NCI-H2171 (cell line): Measurements from ENCODE around the gene POLE3.
"Not testable (repeated sequence)": the region's sequence is repeated elsewhere in the genome, so short reads cannot be mapped to it uniquely, and the experiment has no call there.

Experiments used
- DNase-seq: peaks from one replicate; lab custom pipeline; 2025; lab: John Stamatoyannopoulos, UW

POLE3 gene

GRCh38 chr9:113376634-113377567 is 33.6 kb downstream of the POLE3 start, which contains the start of gene HDHD3:
HDHD3 (minus strand) TSS chr9:113376986; CDS start chr9:113374354, 2,632 bp downstream.
- DNase-seq, result peak; percentile 79

DNA sequence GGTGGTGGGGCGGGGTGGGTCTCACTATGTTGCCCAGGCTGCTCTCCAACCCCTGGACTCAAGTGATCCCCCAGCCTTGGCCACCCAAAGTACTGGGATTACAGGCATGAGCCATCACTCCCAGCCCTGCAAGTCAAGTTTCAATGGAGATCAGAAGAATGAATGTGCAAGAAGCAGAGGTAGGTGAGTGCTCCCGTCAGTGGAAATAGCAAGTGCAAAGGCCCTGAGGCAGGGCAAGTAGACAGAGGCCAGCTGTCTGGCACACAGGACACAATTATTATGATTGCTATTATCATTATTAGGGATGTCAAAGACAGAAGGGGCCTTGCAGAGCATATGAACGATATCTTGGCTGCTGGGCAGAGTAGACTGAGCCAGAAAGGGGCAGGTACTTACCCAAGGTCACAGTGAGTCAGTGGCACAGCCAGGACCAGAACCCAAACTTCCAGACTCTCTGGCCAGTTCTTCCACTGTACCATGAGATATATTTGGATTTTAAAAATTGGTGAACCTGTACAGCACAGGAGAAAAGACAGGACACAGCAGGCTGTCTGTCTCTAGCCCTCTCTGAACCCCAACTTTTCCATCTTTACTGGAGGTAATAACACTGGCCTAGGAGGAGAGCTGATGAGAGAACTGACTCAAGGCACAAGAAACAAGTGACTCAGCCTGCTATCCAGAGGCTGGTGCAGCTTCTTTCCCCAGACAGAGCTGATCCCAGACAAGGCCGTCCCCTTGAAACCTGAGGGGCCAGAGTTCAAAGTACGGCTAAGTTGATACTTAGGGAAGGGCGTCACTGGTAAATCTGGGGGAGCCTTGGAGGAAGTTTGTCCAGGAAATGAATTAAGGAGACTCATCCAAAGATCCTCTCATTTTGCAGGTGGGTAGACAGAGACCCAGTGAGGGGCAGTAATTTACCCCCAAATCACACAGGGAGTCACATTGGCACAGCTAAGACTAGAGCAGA is 35.1 kb downstream of the POLE3 start:
- no peak for DNase-seq

DNA sequence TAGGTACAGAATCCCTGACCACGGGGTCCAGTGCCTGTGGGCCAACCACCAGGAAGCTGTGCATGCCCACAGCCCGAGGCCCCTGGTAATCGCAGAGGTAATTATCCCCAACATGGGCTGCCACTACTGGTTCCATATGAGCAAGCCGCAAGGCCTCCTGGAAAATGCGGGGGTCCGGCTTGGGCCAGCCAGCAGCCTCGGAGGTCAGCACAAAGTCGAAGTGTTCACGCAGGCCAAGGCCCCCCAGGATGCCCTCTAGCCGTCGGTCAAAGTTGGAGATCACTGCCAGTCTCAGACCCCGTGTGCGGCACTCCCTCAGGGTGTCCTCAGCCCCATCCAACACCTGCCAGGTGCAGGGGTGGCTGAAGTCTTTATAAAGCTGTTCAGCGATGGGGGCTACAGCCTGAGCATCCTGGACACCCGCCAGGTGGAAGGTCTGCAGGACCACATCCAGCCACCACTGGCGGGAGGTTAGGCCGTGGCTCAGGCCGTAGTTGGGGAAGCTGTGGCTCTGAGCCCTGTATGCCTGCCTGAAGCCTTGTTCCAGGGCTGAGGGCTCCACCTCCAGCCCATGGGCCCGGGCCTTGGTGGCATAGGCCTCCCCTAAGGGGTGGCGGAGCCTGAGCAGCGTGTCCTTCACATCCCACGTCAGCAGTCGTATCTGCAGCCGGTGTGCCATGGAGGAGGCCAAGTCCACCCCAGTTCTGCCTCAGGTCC is 36.6 kb downstream of the POLE3 start:
- no peak for DNase-seq

GRCh38 chr9:113373256-113373655 is 37.2 kb downstream of the POLE3 start:
- no peak for DNase-seq

DNA sequence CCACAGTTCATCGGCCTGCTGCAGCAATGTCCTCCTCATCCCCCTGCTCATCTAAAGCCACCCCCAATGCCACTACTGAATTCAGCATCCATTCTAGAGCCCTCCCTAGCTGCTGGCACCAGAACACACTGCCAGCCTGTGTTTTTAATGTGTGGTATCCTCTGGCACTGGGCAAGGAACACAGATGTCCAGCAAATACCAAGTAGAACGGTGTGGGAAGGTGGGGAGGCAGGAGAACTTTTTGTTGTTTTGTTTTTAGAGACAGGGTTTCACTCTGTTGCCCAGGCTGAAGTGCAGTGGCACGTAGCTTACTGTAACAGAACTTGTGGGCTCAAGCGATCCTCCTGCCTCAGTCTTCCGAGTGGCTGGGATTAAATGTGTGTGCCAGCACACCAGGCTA is 38.4 kb downstream of the POLE3 start:
- no peak for DNase-seq

- no peak for DNase-seq
Observed at GRCh38 chr9:113370806-113371325, 39.6 kb downstream of the POLE3 start.

DNA sequence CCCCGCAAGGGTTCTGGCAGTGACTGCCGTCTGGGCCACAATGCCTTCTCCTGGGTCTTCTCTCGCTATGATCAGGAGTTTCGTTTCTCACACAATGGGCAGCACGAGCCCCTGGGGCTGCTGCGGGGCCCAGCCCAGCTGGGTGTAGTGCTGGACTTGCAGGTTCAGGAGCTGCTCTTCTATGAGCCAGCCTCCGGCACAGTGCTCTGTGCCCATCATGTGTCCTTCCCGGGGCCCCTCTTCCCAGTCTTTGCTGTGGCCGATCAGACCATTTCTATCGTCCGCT is 40.7 kb downstream of the POLE3 start:
- DNase-seq, result no peak

- no peak for DNase-seq
Observed at GRCh38 chr9:113368982-113369854, 41.3 kb downstream of the POLE3 start.

DNA sequence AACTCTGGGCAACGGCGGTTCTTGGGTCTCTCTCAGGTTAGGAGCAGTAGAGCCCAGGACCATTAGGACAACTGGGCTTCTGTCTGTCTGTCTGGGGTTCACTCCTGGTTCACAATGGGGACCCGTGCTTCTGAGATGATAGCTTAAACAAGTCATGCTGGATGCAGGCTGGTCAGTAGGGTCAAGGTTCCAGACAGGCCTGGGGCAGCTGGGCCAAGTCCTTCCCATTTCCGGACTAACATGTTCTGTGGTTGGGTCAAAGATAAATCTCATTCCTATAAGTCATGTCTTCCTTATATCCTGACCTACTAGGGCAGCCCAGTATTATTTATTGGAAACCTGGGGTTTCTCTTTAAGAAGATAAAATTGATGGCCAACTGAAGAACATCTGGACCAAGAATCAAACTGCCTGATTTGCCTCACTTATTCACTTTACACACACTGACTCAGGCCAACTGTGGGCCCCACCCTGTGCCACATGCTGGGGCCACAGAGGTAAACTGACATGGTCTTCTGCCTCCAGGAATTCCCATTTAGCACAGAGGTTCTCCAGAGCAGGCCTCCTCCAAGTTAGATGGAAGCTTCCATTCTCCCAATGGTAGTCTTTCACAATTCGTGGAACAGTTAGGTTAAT is 42.0 kb downstream of the POLE3 start:
- DNase-seq, result no peak

DNA sequence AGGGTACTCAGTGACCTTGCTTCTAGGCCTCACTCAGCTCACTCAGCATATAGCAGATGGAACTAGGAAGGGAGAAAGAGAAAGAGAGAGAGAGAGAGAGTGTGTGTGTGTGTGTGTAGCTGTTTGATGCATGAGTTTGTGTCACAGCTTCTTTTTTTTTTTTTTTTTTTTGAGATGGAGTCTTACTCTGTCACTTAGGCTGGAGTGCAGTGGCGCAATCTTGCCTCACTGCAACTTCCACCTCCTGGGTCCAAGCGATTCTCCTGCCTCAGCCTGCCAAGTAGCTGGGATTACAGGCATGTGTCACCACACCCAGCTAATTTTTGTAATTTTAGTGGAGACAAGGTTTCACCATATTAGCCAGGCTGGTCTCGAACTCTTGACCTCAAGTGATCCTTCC is 44.8 kb downstream of the POLE3 start:
- not testable (repeated sequence) for DNase-seq

- no peak for DNase-seq
Observed at GRCh38 chr9:113364951-113365350, 45.5 kb downstream of the POLE3 start.

GRCh38 chr9:113363336-113363735 is 47.1 kb downstream of the POLE3 start:
- no peak for DNase-seq

DNA sequence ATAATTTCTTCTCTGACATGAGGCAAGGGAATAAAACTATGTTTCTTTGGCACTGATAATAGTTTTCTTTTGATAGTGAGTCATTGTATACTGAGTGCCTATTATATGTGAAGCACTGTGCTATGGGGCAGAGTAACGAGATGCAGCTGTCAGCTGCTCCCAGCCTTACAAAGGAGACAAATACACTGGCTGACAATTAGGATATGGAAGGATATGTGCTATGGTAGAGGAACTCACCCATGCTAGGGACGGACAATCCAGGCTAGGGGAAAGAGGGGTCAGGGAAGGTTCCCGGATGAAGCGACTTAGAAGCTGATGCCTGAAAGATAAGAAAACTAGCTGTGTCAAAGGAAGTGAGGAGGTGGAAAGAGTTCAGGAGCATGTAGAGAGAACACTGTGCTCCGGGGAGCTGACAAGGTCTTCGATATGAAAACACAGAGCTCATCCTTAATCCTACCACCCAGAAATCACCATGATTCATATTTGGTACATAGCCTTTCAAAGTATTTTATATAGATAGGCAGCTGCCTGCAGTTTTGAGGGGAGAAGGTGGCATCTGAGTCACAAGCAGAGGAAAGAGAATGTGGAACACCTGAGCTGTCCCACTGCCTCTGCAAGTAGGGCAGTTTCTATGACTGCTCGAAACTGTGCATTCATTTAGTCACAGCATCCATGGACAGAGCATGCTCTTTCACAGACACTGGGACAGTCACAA is 49.0 kb downstream of the POLE3 start:
- no peak for DNase-seq

DNA sequence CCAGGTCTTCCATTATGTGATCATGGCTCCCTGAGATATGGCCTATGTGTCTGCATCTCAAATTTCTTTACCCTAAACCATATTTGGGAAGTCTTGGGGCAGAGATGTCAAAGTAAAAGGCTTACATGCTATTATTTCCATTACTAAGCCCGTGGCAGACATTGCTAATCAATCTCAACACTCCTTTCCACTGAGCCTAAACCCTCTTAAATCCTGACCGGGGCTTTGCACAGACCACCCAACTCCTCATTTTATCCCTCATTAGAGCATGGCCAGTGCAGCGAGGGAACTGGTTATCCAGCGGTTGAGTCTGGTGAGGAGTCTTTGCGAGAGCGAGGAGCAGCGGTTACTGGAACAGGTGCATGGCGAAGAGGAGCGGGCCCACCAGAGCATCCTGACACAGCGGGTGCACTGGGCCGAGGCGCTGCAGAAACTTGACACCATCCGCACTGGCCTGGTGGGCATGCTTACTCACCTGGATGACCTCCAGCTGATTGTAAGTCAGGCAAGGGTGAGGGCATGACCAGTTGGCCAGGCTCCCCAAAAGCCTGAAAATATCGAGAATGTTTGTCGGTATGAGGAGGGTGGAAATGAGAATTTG is 50.1 kb downstream of the POLE3 start:
- no peak for DNase-seq

DNA sequence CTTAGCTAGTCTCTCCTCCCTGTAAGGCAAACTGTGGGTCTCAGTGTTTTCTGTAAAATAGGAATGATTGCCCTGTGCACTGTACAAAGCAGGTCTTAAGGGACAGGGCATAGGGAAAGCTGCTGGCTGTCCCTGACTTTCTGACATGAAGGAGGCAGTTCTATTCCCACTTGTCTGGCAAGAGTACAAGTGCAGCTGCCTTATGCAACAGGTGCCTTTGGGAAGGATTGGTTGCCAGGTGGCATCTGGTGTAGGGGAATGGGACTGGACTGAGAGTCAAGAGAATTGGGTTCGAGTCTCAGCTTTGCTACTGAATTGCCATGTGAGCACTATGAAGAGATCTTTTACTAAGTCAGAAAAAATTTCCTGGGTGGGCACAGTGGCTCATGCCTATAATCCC is 51.1 kb downstream of the POLE3 start:
- DNase-seq, result no peak
